ENCODE measurements around the gene ZNF629. TPM values are rescaled to one million over a fixed set of nuclear protein-coding genes. Genes with fewer than 3 reads are reported as not detected.

ZNF629 gene
- total RNA-seq, 1 donor from 2014 or later = 35.5 TPM

- Mint-ChIP-seq H3K36me3 (peaks cover 14% of the 10 kb centered on the region), H3K27ac (no peak overlapping the region), H3K9me3 (no peaks in the 10 kb centered on the region), H3K4me3 (no peak overlapping the region), H3K27me3 (no peaks in the 10 kb centered on the region), H3K4me1 (ENCODE audit: unreplicated experiment) (peaks cover 16% of the 10 kb centered on the region)
- no peak for DNase-seq (ENCODE audit: extremely low spot score, unreplicated experiment)
- no peak for TF ChIP-seq CTCF (conservative IDR thresholded peaks at IDR 0.05)
These were observed 13.2 kb downstream of the ZNF629 start for GRCh38 chr16:30773826-30774225.

DNA sequence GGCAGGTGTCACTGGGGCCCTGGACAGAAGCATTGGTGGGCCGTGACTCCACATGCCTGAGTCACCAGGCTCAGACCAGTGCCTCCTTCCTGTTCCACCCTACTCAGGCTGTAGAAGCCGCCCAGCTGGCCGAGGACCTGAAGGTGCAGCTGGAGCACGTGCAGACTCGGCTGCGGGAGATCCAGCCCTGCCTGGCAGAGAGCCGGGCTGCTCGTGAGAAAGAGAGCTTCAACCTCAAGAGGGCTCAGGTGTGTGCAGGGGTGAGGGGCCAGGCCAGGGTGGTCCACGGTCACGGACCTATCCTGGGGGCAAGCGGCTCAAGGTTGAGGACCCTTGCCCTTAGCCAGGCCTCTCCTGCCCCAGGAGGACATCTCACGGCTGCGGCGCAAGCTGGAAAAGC lies 15.3 kb downstream of the ZNF629 start:
- peaks cover under 1% of the 10 kb centered on the region for H3K4me1 Mint-ChIP-seq (ENCODE audit: unreplicated experiment)
- H3K9me3 Mint-ChIP-seq = no peaks in the 10 kb centered on the region
- H3K27me3 Mint-ChIP-seq = no peaks in the 10 kb centered on the region
- DNase-seq (ENCODE audit: extremely low spot score, unreplicated experiment) = no peak
- no peak overlapping the region for H3K27ac Mint-ChIP-seq
- peaks cover 16% of the 10 kb centered on the region for H3K36me3 Mint-ChIP-seq
- no peak for TF ChIP-seq CTCF (conservative IDR thresholded peaks at IDR 0.05)
- no peak overlapping the region for H3K4me3 Mint-ChIP-seq

GRCh38 chr16:30769379-30770089 lies 17.5 kb downstream of the ZNF629 start:
- TF ChIP-seq CTCF (conservative IDR thresholded peaks at IDR 0.05) = no peak
- DNase-seq (ENCODE audit: extremely low spot score, unreplicated experiment) = no peak
- no peak overlapping the region for H3K27ac Mint-ChIP-seq
- H3K4me1 Mint-ChIP-seq (ENCODE audit: unreplicated experiment) = no peaks in the 10 kb centered on the region
- no peaks in the 10 kb centered on the region for H3K27me3 Mint-ChIP-seq
- no peaks in the 10 kb centered on the region for H3K9me3 Mint-ChIP-seq
- H3K36me3 Mint-ChIP-seq = peaks cover 20% of the 10 kb centered on the region
- H3K4me3 Mint-ChIP-seq = no peak overlapping the region

- no peak for TF ChIP-seq CTCF (conservative IDR thresholded peaks at IDR 0.05)
- DNase-seq (ENCODE audit: extremely low spot score, unreplicated experiment) = no peak
- Mint-ChIP-seq H3K36me3 (peaks cover 20% of the 10 kb centered on the region), H3K27ac (no peak overlapping the region), H3K4me1 (ENCODE audit: unreplicated experiment) (peaks cover 3% of the 10 kb centered on the region), H3K9me3 (no peaks in the 10 kb centered on the region), H3K4me3 (no peak overlapping the region), H3K27me3 (no peaks in the 10 kb centered on the region)
These were observed 18.3 kb downstream of the ZNF629 start for GRCh38 chr16:30768583-30769181.

DNA sequence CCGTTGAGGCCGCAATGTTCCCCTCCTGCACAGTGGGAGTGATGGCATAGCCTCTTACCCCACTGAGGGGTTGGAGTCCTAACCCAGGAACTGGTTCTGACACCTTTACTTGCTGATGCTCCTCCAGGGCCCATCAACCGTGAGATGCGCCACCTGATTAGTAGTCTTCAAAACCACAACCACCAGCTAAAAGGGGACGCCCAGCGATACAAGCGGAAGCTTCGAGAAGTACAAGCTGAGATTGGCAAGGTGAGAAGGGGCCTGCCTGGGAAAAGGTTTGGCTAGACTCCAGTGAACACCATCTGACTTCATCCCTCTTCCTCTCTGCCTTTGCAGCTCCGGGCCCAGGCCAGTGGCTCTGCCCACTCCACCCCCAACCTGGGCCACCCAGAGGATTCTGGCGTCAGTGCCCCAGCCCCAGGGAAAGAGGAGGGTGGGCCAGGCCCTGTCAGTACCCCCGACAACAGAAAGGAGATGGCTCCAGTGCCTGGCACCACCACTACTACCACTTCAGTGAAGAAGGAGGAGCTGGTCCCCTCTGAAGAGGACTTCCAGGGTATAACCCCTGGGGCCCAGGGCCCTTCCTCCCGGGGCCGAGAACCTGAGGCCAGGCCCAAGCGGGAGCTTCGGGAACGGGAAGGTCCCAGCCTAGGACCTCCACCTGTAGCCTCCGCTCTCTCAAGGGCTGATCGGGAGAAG lies 19.1 kb downstream of the ZNF629 start:
- Mint-ChIP-seq H3K36me3 (peaks cover 20% of the 10 kb centered on the region), H3K27ac (no peak overlapping the region), H3K4me1 (ENCODE audit: unreplicated experiment) (peaks cover 7% of the 10 kb centered on the region), H3K27me3 (no peaks in the 10 kb centered on the region), H3K4me3 (no peak overlapping the region), H3K9me3 (no peaks in the 10 kb centered on the region)
- DNase-seq (ENCODE audit: extremely low spot score, unreplicated experiment) = no peak
- no peak for TF ChIP-seq CTCF (conservative IDR thresholded peaks at IDR 0.05)

Measured in type B pancreatic cell (in vitro differentiated cells).